Body of pancreas (tissue), 2 donors: ENCODE data around the gene SLC9A2. TPM values are rescaled to one million over a fixed set of nuclear protein-coding genes. Genes with fewer than 3 reads are reported as not detected.

Source experiments
- total RNA-seq, 2 donors: library from RNA; depleted of rRNA; stranded (reverse); fragments of >200 nt; gene quantifications; one replicate each; pipeline ENCODE4 v1.1.0, GENCODE V29; 2016

SLC9A2 gene
- total RNA-seq, 2 donors from 2014 or later = 1.0 TPM; not detected in 1

Other genes with a start within 250 kb of the SLC9A2 start
- 10 to 100 TPM in 1 of 2 donors, 1 to 10 TPM in 1; 4.9 to 24.4 TPM for gene IL18RAP, start 196.4 kb upstream of the SLC9A2 start, total RNA-seq
- gene SLC9A4, start 146.3 kb upstream of the SLC9A2 start, total RNA-seq = under 1 TPM in 1 of 2 donors, not detected in 1; 0.78 TPM
- gene TMEM182, start 142.5 kb downstream of the SLC9A2 start, total RNA-seq = 1 to 10 TPM in 1 of 2 donors, under 1 TPM in 1; 0.33 to 1.8 TPM